BE2C (cell line): Measurements from ENCODE around the gene CFAP157.

Experiments used
- DNase-seq: peaks from one replicate; pipeline ENCODE4 v3.0.0-alpha.2; 2020
- H3K27me3 ChIP-seq: fragments of 250-450 bp; sonication (Bioruptor Pico); 2 replicates; pipeline ENCODE4 v1.5.1; 2020; ENCODE audit warnings: mild to moderate bottlenecking
- H3K36me3 ChIP-seq: fragments of 250-450 bp; sonication (Bioruptor Pico); 2 replicates; pipeline ENCODE4 v1.5.1; 2020; ENCODE audit warnings: mild to moderate bottlenecking
- H3K4me1 ChIP-seq: fragments of 250-450 bp; sonication (Bioruptor Pico); 2 replicates; pipeline ENCODE4 v1.5.1; 2020
- H3K4me3 ChIP-seq: 2 replicates; pipeline ENCODE4 v1.5.1; 2011; ENCODE audit warnings: low read depth, low read length
- H3K9me3 ChIP-seq: fragments of 250-450 bp; sonication (Bioruptor Pico); 2 replicates; pipeline ENCODE4 v1.5.1; 2020
- TF ChIP-seq, protein P1 (sequence below): IDR thresholded peaks from 2 replicates; pipeline ENCODE4 v1.5.1; 2012; ENCODE audit warnings: mild to moderate bottlenecking, low read depth, low read length

CFAP157 gene

DNA sequence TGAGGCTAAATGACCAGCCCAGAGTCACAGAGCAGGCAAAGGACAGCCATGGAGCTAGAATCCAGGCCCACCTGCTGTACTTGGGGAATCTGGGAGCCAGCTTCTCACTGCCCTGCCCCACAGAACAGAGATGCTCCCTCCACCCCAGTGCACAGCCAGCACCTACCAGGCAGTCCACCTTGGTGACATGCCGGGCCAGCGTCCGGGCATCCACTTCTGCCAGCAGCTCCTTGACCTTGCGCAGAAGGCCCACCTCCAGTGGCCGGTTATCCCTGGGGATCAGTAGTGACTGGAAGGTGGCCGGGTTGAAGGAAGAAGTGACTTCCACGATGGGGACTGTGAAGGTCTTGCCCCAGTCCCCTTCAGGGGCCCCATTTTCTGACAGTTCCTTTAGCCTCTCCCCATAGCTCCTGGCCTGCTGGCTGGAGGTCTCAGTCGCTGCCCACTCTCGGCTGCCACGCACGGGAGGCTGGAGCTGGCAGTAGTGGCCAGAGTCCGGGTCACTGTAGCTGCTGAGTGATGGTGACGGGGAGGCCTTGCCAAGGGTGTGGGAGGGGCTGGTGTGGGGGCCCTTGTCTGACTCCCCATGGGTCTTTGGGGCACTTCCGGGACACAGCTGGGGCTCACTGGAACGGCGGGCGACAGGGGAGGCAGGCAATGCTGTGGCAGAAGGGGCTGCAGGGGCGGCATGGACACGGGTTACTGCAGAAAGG lies 37.8 kb downstream of the CFAP157 start:
- peaks cover 18% of the 10 kb centered on the region for H3K36me3 ChIP-seq
- TF ChIP-seq, protein P1, sequence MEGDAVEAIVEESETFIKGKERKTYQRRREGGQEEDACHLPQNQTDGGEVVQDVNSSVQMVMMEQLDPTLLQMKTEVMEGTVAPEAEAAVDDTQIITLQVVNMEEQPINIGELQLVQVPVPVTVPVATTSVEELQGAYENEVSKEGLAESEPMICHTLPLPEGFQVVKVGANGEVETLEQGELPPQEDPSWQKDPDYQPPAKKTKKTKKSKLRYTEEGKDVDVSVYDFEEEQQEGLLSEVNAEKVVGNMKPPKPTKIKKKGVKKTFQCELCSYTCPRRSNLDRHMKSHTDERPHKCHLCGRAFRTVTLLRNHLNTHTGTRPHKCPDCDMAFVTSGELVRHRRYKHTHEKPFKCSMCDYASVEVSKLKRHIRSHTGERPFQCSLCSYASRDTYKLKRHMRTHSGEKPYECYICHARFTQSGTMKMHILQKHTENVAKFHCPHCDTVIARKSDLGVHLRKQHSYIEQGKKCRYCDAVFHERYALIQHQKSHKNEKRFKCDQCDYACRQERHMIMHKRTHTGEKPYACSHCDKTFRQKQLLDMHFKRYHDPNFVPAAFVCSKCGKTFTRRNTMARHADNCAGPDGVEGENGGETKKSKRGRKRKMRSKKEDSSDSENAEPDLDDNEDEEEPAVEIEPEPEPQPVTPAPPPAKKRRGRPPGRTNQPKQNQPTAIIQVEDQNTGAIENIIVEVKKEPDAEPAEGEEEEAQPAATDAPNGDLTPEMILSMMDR = no peak

DNA sequence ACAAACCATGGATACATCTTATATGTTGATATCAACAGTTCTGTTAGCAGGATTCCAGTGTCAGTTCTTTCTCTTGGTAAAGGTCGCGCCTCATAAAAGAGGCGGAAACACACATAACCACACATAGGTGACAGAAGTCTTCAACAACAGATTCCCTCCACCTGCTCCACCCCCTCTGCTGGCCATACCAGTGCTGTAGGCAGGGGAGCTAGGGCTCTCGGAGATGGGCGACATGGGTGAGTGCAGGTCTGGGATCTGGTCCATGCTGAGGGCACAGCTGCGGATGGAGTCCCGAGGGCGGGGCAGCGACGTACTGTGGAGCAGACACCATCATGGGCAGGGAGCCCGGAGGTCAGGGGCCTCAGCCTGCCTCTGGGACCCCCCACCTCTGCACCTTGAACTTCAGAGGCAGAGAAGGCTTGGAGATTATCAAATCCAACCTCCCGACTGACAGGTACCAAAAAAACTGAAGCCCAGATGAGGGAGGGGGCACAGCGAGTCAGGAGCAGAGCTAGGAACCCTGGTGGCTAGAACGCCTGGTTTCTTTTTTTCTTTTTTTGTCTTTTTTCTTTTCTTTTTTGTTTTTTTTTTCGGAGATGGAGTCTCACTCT lies 40.3 kb downstream of the CFAP157 start:
- peaks cover 28% of the 10 kb centered on the region for H3K36me3 ChIP-seq
- no peaks in the 10 kb centered on the region for H3K9me3 ChIP-seq
- no peaks in the 10 kb centered on the region for H3K27me3 ChIP-seq
- peaks cover 13% of the 10 kb centered on the region for H3K4me1 ChIP-seq
- TF ChIP-seq, protein P1 = peak; percentile 27; the same call in 1 of the 2 replicates
- no peak for DNase-seq
- no peak overlapping the region for H3K4me3 ChIP-seq

More for the DNA sequence above, 37.8 kb downstream of the CFAP157 start:
- Histone ChIP-seq H3K4me3 (no peak overlapping the region), H3K4me1 (peaks cover 13% of the 10 kb centered on the region), H3K27me3 (no peaks in the 10 kb centered on the region), H3K9me3 (no peaks in the 10 kb centered on the region)
- DNase-seq = no peak

DNA sequence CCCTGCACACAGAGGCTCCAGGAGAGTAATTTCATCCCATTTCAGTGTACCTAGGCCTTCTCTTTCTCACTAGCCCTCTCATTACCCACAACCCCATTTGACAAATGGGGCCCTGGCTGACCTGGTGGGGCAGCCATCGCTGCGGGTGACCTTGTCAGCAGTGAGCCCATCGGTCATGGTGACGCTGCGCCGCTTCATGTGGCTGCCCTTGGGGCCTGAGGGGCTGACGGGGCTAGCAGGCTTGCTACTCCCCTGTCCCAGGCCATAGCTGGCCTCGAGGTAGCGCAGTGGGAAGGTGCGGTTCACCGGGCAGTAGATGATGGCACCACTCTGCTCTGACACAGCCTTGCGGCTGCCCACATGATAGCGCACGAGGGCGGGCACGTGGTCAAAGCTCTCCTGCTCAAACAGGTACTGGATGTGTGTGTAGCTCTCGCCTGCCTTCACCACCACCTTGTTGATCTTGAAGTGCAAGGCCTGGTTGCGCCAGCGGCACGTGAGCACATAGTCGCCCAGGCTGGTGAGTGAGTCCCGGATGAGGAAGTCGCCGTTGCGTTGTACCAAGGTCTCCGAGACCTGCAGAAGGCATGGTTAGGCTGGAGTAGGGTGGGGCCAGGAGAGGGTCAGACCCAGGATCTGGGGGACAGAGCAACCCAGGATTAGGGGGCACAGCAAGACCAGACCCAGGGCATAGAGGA lies 42.5 kb downstream of the CFAP157 start:
- Histone ChIP-seq H3K4me3 (no peak overlapping the region), H3K36me3 (peaks cover 28% of the 10 kb centered on the region), H3K4me1 (no peaks in the 10 kb centered on the region), H3K9me3 (no peaks in the 10 kb centered on the region), H3K27me3 (no peaks in the 10 kb centered on the region)
- no peak for DNase-seq
- TF ChIP-seq, protein P1 = no peak

DNA sequence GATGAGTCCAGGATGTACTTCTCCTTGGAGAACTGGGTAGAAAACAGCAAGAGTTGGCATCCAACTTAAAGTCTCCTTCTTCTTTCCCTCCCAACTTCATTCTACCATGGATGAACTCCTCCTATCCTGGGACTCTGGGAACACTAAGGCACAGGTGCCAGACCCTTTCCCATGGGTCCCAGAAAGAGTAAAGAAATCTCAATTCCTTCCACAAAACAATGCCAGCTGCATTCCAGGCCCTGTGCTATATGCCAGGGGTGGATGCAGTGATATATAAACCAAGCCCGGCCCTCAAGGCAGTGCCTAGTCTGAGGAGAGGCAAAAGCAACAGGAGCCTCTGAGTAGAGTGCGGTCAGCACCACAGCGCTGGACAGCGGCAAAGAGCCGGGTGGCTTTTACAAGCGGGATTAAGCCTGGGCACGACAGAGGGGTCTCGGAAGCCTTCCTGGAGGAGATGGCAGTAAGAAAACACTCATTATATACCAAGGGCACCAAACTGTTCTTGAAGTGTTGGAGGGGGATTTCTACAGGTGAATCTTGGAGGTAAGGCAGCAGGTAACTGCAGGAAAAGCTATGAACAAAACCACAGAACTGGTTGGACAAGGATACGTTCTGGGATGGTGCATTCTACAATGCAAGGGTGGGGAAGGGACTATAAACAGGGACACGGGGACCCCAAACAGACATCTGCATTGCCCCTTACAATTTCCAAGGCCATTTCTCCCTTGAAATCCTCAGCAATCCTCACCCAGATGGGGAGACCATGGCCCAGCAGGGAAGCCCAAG lies 44.7 kb downstream of the CFAP157 start:
- no peaks in the 10 kb centered on the region for H3K9me3 ChIP-seq
- peaks cover 28% of the 10 kb centered on the region for H3K36me3 ChIP-seq
- H3K4me3 ChIP-seq = no peak overlapping the region
- TF ChIP-seq, protein P1 = no peak
- no peaks in the 10 kb centered on the region for H3K27me3 ChIP-seq
- DNase-seq = no peak
- H3K4me1 ChIP-seq = no peaks in the 10 kb centered on the region

DNA sequence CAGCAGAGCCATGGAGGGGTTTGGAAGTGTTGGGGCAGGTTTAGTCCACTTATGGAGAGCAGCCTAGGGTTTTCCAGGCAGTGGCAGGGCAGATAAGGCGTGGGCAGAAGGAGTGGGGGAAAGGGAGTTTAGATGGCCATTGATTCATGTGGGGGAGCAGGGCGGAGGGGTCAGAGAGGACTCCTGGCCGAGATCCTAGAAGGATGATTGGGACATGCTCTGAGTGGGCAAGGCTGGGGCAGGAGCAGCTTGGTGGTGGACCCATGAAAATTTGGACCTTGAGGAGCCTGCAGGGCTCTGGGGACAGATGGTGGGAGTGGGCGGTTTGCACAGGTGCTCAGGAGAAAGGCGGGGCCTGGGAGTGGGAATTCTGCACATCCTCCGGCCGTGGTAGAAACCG lies 46.4 kb downstream of the CFAP157 start:
- no peaks in the 10 kb centered on the region for H3K27me3 ChIP-seq
- no peaks in the 10 kb centered on the region for H3K9me3 ChIP-seq
- H3K36me3 ChIP-seq = peaks cover 24% of the 10 kb centered on the region
- H3K4me3 ChIP-seq = no peak overlapping the region
- DNase-seq = no peak
- TF ChIP-seq, protein P1 = no peak
- H3K4me1 ChIP-seq = no peaks in the 10 kb centered on the region
